Naive thymus-derived CD8-positive, alpha-beta T cell (primary cell): Measurements from ENCODE around the gene MRPS7. TPM values are rescaled to one million over a fixed set of nuclear protein-coding genes. Genes with fewer than 3 reads are reported as not detected.
A peak's percentile ranks its signal among the peaks of the same experiment; 100 is the strongest.
"Not testable (repeated sequence)": the region's sequence is repeated elsewhere in the genome, so short reads cannot be mapped to it uniquely, and the experiment has no call there.

Experiments
- ATAC-seq, 2 donors: fragments of 150-1000 bp; cut with Tn5 transposase in 1 of 2; sonication (Bioruptor Pico), chemical (Tn5 transposase) in 1 of 2; 1 replicate in 1 of 2; 2 replicates in 1 of 2; pipeline ENCODE4 v1.10.0; 2021; ENCODE audit warnings: mild to moderate bottlenecking in 2 of 2, moderate library complexity in 2 of 2
- POLR2A ChIA-PET: fragments of 350-600 bp; sonication (Branson Sonifier 250); formaldehyde crosslinking; loops from one replicate; lab custom pipeline; 2021; ENCODE audit warnings: antibody characterized with exemption; lab: Charles Lee
- DNase-seq, 10 donors: peaks; one replicate each; pipeline versions ENCODE4 v3.0.0 to v3.0.0-alpha.2; 2020 to 2022
- H3K27ac Mint-ChIP-seq, 10 donors: one replicate each; pipeline ENCODE4 v1.8.0; 2020 to 2022; ENCODE audit warnings: mild to moderate bottlenecking in 10 of 10, mixed read lengths in 10 of 10, moderate library complexity in 4 of 10, inconsistent platforms in 1 of 10
- H3K27me3 Mint-ChIP-seq, 5 donors: one replicate each; pipeline ENCODE4 v1.8.0; 2021 to 2022; ENCODE audit warnings: mixed read lengths in 5 of 5
- H3K36me3 Mint-ChIP-seq, 3 donors: one replicate each; pipeline ENCODE4 v1.8.0; 2020 to 2022; ENCODE audit warnings: mixed read lengths in 3 of 3, mild to moderate bottlenecking in 2 of 3, inconsistent platforms in 1 of 3
- H3K4me1 Mint-ChIP-seq, 4 donors: one replicate each; pipeline ENCODE4 v1.8.0; 2021 to 2022; ENCODE audit warnings: mixed read lengths in 4 of 4
- H3K4me3 Mint-ChIP-seq, 10 donors: one replicate each; pipeline ENCODE4 v1.8.0; 2020 to 2022; ENCODE audit warnings: mild to moderate bottlenecking in 10 of 10, mixed read lengths in 10 of 10, moderate library complexity in 6 of 10, inconsistent platforms in 1 of 10
- H3K9me3 Mint-ChIP-seq, 9 donors: one replicate each; pipeline ENCODE4 v1.8.0; 2020 to 2022; ENCODE audit warnings: mixed read lengths in 9 of 9, mild to moderate bottlenecking in 3 of 9, inconsistent platforms in 1 of 9, moderate library complexity in 1 of 9
- polyA plus RNA-seq, 3 donors: library from polyadenylated mRNA; unstranded; fragments of 300-500 nt; fragmentation: Illumina TruSeq; gene quantifications; one replicate each; pipeline ENCODE4 v1.2.3, GENCODE V29; 2021
- total RNA-seq, 8 experiments: library from RNA in 2 of 8; stranded (reverse) in 2 of 8; gene quantifications; one replicate each; pipeline ENCODE4 v1.2.3 and lab custom pipeline; 2021 to 2026

Gene MRPS7
- total and polyA plus RNA-seq, 5 experiments from 2014 or later = 40.5 to 132 (median 113) TPM

- ATAC-seq (no peak), DNase-seq (no peak)
- Mint-ChIP-seq H3K4me3 (peak overlapping the region in 7 of 10 donors; percentile 11 to 65 (median 36)), H3K9me3 (no peaks in the 10 kb centered on the region), H3K27ac (peak overlapping the region in 6 of 10 donors; percentile 38 to 83 (median 66)), H3K36me3 (peaks cover 0 to 12% (median 0%) of the 10 kb centered on the region in 3 donors), H3K27me3 (no peaks in the 10 kb centered on the region), H3K4me1 (peaks cover 12 to 28% (median 26%) of the 10 kb centered on the region in 4 donors)
- POLR2A ChIA-PET = interaction anchor here (0.6 to 5.2 kb wide), 4 partner anchors 13 to 90 kb away, joined by 3 to 128 read pairs (median 6); partner anchors contain the start of genes GGA3, MRPS7 and SLC25A19
These were observed 12.5 kb downstream of the MRPS7 start for GRCh38 chr17:75273977-75274708.

DNA sequence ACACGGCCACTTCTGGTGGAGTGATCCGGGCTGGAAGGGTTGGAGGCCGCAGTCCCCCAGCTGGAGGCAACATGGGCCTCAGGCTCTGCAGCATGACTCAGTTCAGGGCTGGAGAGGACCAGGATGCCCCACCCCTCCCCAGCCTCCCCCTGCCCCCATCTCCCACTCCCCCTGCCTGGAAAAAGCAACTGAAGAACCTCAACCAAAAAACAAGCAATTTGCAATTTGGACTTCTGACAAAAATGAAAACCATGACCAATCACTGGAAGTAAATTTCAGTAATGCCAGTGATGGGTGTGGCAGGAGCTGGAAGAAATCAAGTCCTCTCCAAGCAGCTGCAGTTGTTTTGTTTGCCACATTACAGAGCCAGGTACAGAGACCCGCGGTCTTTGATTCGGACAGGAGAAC lies 16.0 kb downstream of the MRPS7 start:
- Mint-ChIP-seq H3K27me3 (no peaks in the 10 kb centered on the region), H3K4me3 (no peak overlapping the region), H3K36me3 (peaks cover 0 to 30% (median 4%) of the 10 kb centered on the region in 3 donors), H3K27ac (no peak overlapping the region), H3K4me1 (peaks cover 2 to 12% (median 9%) of the 10 kb centered on the region in 4 donors), H3K9me3 (no peaks in the 10 kb centered on the region)
- DNase-seq (no peak), ATAC-seq (no peak)
- POLR2A ChIA-PET = interaction anchor here (2.7 kb wide), 1 partner anchor 12 kb away, joined by 10 read pairs; the partner anchor contains the start of gene SLC25A19

GRCh38 chr17:75280189-75280588 lies 18.5 kb downstream of the MRPS7 start:
- H3K36me3 Mint-ChIP-seq = peaks cover 0 to 35% (median 6%) of the 10 kb centered on the region in 3 donors
- not testable (repeated sequence) for DNase-seq, ATAC-seq, H3K27ac Mint-ChIP-seq, H3K27me3 Mint-ChIP-seq, H3K9me3 Mint-ChIP-seq, H3K4me1 Mint-ChIP-seq, H3K4me3 Mint-ChIP-seq
- POLR2A ChIA-PET = interaction anchor here (1.0 to 1.2 kb wide), 2 partner anchors 9 to 18 kb away, joined by 3 to 5 read pairs; partner anchors contain the start of genes GGA3, MRPS7 and SLC25A19

DNA sequence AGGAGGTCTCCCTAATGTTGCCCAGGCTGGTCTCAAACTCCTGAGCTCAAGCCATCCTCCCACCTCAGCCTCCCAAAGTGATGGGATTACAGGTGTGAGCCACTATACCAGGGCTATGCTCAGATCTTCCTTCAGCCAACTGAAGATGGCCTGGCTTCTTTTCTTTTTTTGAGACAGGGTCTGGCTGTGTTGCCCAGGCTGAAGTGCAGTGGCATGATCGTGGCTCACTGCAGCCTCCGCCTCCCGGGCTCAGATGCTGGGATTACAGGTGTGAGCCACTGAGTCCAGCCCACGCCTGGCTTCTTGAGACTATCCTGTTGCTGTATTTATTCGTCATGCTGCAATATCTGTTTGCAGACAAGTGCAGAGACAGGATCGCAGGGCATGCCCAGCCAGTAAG lies 23.4 kb downstream of the MRPS7 start:
- DNase-seq (no peak), ATAC-seq (no peak)
- Mint-ChIP-seq H3K4me3 (no peak overlapping the region), H3K4me1 (peaks cover 10 to 21% (median 16%) of the 10 kb centered on the region in 4 donors), H3K36me3 (peaks cover 0 to 29% (median 9%) of the 10 kb centered on the region in 3 donors), H3K27me3 (no peaks in the 10 kb centered on the region), H3K9me3 (no peaks in the 10 kb centered on the region), H3K27ac (no peak overlapping the region)
- POLR2A ChIA-PET = interaction anchor here (0.6 to 4.1 kb wide), 2 partner anchors 13 to 107 kb away, joined by 6 to 14 read pairs; partner anchors contain the start of gene MIF4GD

DNA sequence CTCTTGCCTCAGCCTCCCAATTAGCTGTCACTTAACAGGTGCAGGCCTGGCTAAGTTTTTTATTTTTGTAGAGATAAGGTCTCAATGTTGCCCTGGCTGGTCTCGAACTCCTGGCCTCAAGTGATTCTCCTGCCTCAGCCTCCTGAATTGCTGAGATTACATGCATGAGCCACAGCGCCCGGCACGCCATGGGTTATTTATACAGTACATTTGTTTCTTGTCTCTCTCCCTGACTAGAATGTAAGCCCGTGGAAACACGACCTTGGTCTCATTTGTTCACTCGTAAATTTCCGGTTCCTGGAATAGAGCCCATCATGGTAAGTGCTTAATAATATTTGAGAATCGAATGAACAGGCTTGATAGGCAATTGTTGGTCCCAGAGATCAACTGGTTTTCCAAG lies 25.5 kb downstream of the MRPS7 start:
- peak overlapping the region in 2 of 10 donors; percentile 8 to 81 for H3K27ac Mint-ChIP-seq
- no peaks in the 10 kb centered on the region for H3K9me3 Mint-ChIP-seq
- POLR2A ChIA-PET = interaction anchor here (0.6 to 4.1 kb wide), 4 partner anchors 13 to 489 kb away, joined by 3 to 14 read pairs (median 4); partner anchors contain the start of gene MIF4GD
- H3K4me1 Mint-ChIP-seq = peaks cover 10 to 22% (median 19%) of the 10 kb centered on the region in 4 donors
- peak overlapping the region in 6 of 10 donors; percentile 18 to 45 (median 30) for H3K4me3 Mint-ChIP-seq
- peaks cover 0 to 14% (median 5%) of the 10 kb centered on the region in 3 donors for H3K36me3 Mint-ChIP-seq
- H3K27me3 Mint-ChIP-seq = no peaks in the 10 kb centered on the region
- no peak for DNase-seq
- ATAC-seq = no peak

DNA sequence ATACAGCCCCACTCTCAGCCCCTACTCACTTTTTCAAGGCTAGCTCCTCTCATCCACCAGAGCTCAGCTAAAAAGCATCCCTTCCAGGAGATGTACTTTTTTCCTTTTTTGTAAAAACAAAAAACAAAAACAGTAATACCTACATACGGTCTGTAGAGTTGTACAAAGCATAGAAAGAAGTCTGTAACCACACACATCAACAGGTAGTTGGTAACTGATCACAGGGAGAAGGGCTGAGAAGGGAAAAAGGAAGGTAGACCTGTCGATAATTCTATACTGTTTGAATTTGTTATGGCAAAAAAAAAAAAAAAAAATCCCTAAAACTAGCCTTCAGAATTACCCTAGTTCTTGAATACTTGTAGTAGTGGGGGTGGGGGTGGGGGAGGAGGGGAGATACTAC lies 26.7 kb downstream of the MRPS7 start:
- ATAC-seq = no peak
- peak overlapping the region; percentile 95 to 100 (median 100) for H3K4me3 Mint-ChIP-seq
- peaks cover 10 to 22% (median 19%) of the 10 kb centered on the region in 4 donors for H3K4me1 Mint-ChIP-seq
- H3K9me3 Mint-ChIP-seq = no peaks in the 10 kb centered on the region
- peak overlapping the region; percentile 73 to 100 (median 100) for H3K27ac Mint-ChIP-seq
- H3K36me3 Mint-ChIP-seq = peaks cover 0 to 9% (median 3%) of the 10 kb centered on the region in 3 donors
- no peaks in the 10 kb centered on the region for H3K27me3 Mint-ChIP-seq
- DNase-seq = no peak
- POLR2A ChIA-PET = interaction anchor here (0.5 to 3.3 kb wide), 18 partner anchors 11 to 272 kb away, joined by 3 to 127 read pairs (median 7); partner anchors contain the start of genes GGA3, GRB2, MIF4GD and MRPS7

- no peaks in the 10 kb centered on the region for H3K27me3 Mint-ChIP-seq
- H3K4me1 Mint-ChIP-seq = peaks cover 10 to 22% (median 19%) of the 10 kb centered on the region in 4 donors
- no peaks in the 10 kb centered on the region for H3K9me3 Mint-ChIP-seq
- ATAC-seq (peak; percentile 7 to 18), DNase-seq (peak in 2 of 10 donors; percentile 27 to 72)
- H3K4me3 Mint-ChIP-seq = peak overlapping the region; percentile 95 to 100 (median 100)
- POLR2A ChIA-PET = interaction anchor here (0.5 to 3.3 kb wide), 28 partner anchors 8 to 567 kb away, joined by 3 to 127 read pairs (median 5); partner anchors contain the start of genes GGA3, GRB2, JPT1 and MIF4GD
- peak overlapping the region; percentile 98 to 100 (median 100) for H3K27ac Mint-ChIP-seq
- peaks cover 0 to 5% (median 3%) of the 10 kb centered on the region in 3 donors for H3K36me3 Mint-ChIP-seq
These were observed 27.1 kb downstream of the MRPS7 start for GRCh38 chr17:75288770-75289114.

DNA sequence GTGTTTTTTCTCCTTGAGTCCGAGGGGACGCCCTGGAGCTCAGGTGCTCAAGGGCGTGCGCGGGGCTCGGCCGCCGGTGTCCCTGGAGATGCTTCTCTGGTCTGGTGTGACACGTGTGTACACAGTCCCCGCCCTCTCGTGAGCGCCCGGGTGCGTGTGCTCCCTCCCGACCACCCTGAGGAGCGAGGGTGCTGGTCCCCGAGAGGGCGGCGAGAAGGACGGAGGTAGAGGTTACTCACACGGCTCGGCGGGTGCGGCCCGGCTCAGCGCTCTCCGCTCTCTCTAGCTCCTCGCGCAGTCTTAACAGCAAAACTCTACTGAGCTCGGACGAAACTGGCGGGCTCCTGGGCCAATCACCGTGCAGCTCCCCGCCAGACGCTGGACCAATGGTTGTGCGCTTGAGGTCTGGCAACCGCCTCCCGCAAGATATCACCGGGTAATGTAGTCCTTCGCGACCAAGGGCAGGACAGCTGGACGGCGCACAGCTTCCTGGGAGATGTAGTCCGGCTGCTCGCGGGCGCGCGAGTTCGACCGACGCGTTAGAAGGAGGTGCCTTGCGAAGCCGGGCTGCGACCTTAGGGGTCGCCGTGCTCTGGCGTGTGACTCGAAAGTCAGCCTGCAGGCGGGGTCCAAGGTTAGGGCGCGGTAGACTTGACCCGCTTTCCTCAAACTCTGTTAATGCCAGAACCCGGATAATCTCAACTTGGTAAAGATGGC lies 27.6 kb downstream of the MRPS7 start, which contains the start of gene SLC25A19:
Gene SLC25A19, minus strand, starts transcription at position 319 of the 717 bp plus-strand sequence. CDS start 2,669 bp downstream, outside the sequence.
- H3K9me3 Mint-ChIP-seq = no peaks in the 10 kb centered on the region
- H3K27me3 Mint-ChIP-seq = no peaks in the 10 kb centered on the region
- H3K4me3 Mint-ChIP-seq = peak within 1 kb of the TSS; percentile 95 to 100 (median 100)
- POLR2A ChIA-PET = interaction anchor here (0.5 to 3.3 kb wide), 33 partner anchors 8 to 566 kb away, joined by 3 to 127 read pairs (median 4); partner anchors contain the start of genes GGA3, GRB2, JPT1 and MIF4GD
- H3K4me1 Mint-ChIP-seq = peaks cover 10 to 24% (median 19%) of the 10 kb centered on the region in 4 donors
- peaks cover 0 to 4% (median 3%) of the 10 kb centered on the region in 3 donors for H3K36me3 Mint-ChIP-seq
- peak; percentile 86 to 99 (median 96) for DNase-seq
- peak within 1 kb of the TSS; percentile 98 to 100 (median 100) for H3K27ac Mint-ChIP-seq
- ATAC-seq = peak; percentile 90 to 92

DNA sequence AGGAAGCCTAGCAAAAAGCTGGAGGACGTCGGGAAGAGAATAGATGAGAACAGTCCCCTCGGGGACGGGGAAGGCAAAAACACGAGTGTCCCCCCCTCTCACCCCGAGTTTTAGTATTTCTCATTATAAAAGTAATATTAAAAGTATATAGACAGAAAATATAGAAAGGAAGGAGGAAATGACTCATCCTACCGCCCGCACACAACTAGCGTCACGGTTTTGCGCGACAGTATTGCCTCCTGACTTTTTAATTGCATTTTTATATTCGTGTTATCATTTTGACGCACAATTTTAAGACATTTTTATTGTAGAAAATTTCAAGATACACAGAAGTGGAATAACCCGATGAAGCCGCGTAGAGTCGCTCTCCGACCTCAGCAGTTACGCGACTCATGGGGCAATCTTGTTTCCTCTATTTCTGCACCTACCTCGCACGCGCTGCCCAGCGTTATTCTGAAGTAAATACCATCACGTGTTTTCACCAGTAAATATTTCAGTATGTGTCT lies 28.2 kb downstream of the MRPS7 start:
- peaks cover 10 to 26% (median 19%) of the 10 kb centered on the region in 4 donors for H3K4me1 Mint-ChIP-seq
- no peaks in the 10 kb centered on the region for H3K9me3 Mint-ChIP-seq
- H3K4me3 Mint-ChIP-seq = peak overlapping the region; percentile 95 to 100 (median 100)
- DNase-seq = peak in 8 of 10 donors; percentile 33 to 82 (median 62)
- H3K36me3 Mint-ChIP-seq = peaks cover 0 to 3% (median 2%) of the 10 kb centered on the region in 3 donors
- POLR2A ChIA-PET = interaction anchor here (0.6 to 3.3 kb wide), 26 partner anchors 9 to 565 kb away, joined by 3 to 127 read pairs (median 5); partner anchors contain the start of genes GGA3, GRB2, JPT1 and MIF4GD
- H3K27ac Mint-ChIP-seq = peak overlapping the region; percentile 98 to 100 (median 100)
- no peaks in the 10 kb centered on the region for H3K27me3 Mint-ChIP-seq
- peak; percentile 9 to 38 for ATAC-seq

GRCh38 chr17:75292810-75293448 lies 31.2 kb downstream of the MRPS7 start:
- POLR2A ChIA-PET = interaction anchor here (0.7 to 1.2 kb wide), 3 partner anchors 22 to 826 kb away, joined by 3 to 6 read pairs (median 3); partner anchors contain the start of genes CD300A and MIF4GD
- not testable (repeated sequence) for H3K27me3 Mint-ChIP-seq, DNase-seq, ATAC-seq, H3K4me3 Mint-ChIP-seq, H3K9me3 Mint-ChIP-seq, H3K36me3 Mint-ChIP-seq
- H3K27ac Mint-ChIP-seq = peak overlapping the region in 3 of 10 donors; percentile 5 to 98 (median 31)
- peaks cover 10 to 36% (median 14%) of the 10 kb centered on the region in 4 donors for H3K4me1 Mint-ChIP-seq
